ENCODE measurements around the gene AIF1.

The AIF1 gene

DNA sequence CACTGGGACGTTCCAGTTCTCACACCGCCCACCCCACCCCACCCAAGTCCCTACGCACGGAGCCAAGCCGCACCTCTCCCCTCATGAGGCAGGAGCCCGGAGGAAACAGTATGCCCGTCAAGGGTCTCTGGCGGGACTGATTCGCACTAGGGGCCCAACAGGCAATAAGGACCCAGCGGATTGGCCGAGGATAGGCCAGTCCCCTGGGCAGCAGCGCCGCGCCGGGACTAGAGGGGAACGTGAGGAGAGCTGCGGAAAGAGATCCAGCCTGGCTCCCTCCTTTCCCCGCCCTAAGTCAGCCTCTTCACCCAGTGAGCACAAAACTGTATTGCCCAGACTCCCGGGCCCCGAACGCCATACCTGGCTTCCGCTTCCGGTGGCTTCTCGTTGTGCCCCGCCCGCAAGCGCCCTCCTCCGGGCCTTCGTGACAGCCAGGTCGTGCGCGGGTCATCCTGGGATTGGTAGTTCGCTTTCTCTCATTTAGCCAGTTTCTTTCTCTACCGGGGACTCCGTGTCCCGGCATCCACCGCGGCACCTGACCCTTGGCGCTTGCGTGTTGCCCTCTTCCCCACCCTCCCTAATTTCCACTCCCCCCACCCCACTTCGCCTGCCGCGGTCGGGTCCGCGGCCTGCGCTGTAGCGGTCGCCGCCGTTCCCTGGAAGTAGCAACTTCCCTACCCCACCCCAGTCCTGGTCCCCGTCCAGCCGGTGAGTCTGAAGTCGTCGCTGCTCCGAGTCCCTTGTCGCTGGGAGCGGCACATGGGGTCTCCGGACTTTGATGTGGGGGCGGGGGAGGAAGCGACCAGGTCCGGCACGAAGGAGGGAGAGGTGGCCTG lies 50.7 kb downstream of the AIF1 start, which contains the start of gene CSNK2B:
Gene CSNK2B, plus strand, starts transcription at position 580 of the 836 bp plus-strand sequence. CDS start 752 bp downstream, outside the sequence.
- peak; percentile 99 for DNase-seq

DNA sequence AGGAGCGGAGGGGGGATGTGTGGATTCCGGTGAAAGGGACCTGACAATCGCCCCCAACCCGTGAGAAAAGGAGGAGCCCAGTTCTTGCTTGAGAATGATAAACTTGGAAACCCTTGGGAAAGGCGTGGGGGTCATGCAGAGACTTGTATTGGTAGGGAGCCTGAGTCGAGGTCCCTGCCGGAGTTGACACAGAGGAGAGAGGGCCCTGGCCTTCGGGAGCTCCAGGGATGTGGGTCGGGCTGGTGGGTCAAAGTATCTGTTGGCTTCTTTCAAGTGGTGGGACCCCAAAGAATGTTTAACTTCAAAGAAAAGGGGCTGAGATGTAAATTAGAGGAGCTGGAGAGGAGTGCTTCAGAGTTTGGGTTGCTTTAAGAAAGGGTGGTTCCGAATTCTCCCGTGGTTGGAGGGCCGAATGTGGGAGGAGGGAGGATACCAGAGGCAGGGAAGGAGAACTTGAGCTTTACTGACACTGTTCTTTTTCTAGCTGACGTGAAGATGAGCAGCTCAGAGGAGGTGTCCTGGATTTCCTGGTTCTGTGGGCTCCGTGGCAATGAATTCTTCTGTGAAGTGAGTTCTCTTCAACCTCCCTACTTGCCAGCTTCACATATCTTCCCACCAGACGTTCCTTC lies 51.4 kb downstream of the AIF1 start:
- DNase-seq: no peak
